Body of pancreas (tissue), 4 donors: Measurements from ENCODE around the gene CDC42SE2. TPM values are rescaled to one million over a fixed set of nuclear protein-coding genes. Genes with fewer than 3 reads are reported as not detected.

ENCODE experiments used
- ATAC-seq: fragments of 150-250 bp; one replicate; pipeline ENCODE4 v1.9.1; 2016
- DNase-seq, 4 donors: peaks; one replicate each; pipeline ENCODE4 v3.0.0-alpha.2; 2019
- H3K27ac ChIP-seq, 4 donors: fragments of 200-600 bp; sonication (generic); 1 replicate in 3 of 4; 2 replicates in 1 of 4; pipeline versions ENCODE4 v1.5.1 to v1.6.1; 2016 to 2019; ENCODE audit warnings: mild to moderate bottlenecking in 1 of 4, mixed read lengths in 1 of 4, moderate library complexity in 1 of 4
- H3K27me3 ChIP-seq, 2 donors: fragments of 200-600 bp; sonication (generic); one replicate each; pipeline ENCODE4 v1.6.0; 2016; ENCODE audit warnings: mild to moderate bottlenecking in 1 of 2
- H3K36me3 ChIP-seq, 2 donors: fragments of 200-600 bp; sonication (generic); replicated peaks in 1 of 2; 2 replicates each; pipeline ENCODE4 v1.5.1; 2016; ENCODE audit warnings: low read depth in 2 of 2; ENCODE audit not compliant: insufficient read depth in 1 of 2
- H3K4me1 ChIP-seq: fragments of 200-600 bp; sonication (generic); one replicate; pipeline ENCODE4 v1.6.0; 2016
- H3K4me3 ChIP-seq, 2 donors: fragments of 200-600 bp; sonication (generic); 1 replicate in 1 of 2; 2 replicates in 1 of 2; pipeline ENCODE4 v1.5.1; 2016 to 2019
- H3K9me3 ChIP-seq, 3 donors: fragments of 200-600 bp; sonication (generic); 1 replicate in 2 of 3; 2 replicates in 1 of 3; pipeline ENCODE4 v1.5.1; 2016
- POLR2A ChIP-seq, 3 donors: fragments of 450-650 bp; IDR thresholded peaks; one replicate each; pipeline ENCODE4 v1.6.1; 2016; ENCODE audit warnings: antibody characterized with exemption in 3 of 3, mild to moderate bottlenecking in 2 of 3
- WGBS, 2 donors: methylation state at CpG; one replicate each; pipeline ENCODE4 v1.1.5; 2017; 5-methylcytosine and 5-hydroxymethylcytosine counted together
- intact Hi-C: fragments of 100-400 bp; cut with DNase I; formaldehyde crosslinking; loops from one replicate; pipeline ENCODE4 v1.15.1; 2023
- total RNA-seq, 2 donors: library from RNA; depleted of rRNA; stranded (reverse); fragments of >200 nt; gene quantifications; one replicate each; pipeline ENCODE4 v1.1.0, GENCODE V29; 2016
- TF ChIP-seq, protein P1 (sequence below), 7 experiments: fragments of 450-650 bp in 4 of 7; fragments of 200-600 bp in 3 of 7; sonication (generic) in 3 of 7; IDR thresholded peaks; one replicate each; pipeline ENCODE4 v1.5.1; 2016 to 2019; ENCODE audit warnings: antibody characterized with exemption in 7 of 7

The CDC42SE2 gene
- total RNA-seq, 2 donors from 2014 or later: 23.4 to 33.5 TPM

DNA sequence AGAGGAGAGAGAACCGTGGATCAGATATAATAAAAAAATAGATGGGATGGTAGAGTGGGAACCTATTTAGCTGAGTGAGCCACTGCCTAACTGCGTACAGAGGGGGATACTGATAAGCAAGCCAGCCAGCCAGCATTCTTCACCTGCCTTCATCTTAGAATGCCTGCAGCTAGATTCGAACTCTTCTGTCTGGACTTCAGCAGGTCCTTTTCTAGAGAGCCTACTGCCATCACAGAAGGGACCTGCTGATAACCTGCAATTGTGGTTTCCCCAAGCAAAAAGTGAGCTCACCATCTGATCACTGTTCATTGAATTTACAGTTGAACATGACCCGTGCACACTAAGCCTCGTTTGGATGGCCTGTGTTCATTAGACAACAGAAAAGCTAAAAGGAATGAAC is 109.4 kb downstream of the CDC42SE2 start:
- no peak for ATAC-seq
- no peak for TF ChIP-seq POLR2A (IDR thresholded peaks at IDR 0.05)
- TF ChIP-seq, protein P1, sequence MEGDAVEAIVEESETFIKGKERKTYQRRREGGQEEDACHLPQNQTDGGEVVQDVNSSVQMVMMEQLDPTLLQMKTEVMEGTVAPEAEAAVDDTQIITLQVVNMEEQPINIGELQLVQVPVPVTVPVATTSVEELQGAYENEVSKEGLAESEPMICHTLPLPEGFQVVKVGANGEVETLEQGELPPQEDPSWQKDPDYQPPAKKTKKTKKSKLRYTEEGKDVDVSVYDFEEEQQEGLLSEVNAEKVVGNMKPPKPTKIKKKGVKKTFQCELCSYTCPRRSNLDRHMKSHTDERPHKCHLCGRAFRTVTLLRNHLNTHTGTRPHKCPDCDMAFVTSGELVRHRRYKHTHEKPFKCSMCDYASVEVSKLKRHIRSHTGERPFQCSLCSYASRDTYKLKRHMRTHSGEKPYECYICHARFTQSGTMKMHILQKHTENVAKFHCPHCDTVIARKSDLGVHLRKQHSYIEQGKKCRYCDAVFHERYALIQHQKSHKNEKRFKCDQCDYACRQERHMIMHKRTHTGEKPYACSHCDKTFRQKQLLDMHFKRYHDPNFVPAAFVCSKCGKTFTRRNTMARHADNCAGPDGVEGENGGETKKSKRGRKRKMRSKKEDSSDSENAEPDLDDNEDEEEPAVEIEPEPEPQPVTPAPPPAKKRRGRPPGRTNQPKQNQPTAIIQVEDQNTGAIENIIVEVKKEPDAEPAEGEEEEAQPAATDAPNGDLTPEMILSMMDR (IDR thresholded peaks at IDR 0.05): no peak
- Histone ChIP-seq H3K4me3 (no peak overlapping the region), H3K4me1 (peaks cover 13% of the 10 kb centered on the region), H3K27ac (no peak overlapping the region), H3K36me3 (no peaks in the 10 kb centered on the region), H3K9me3 (no peaks in the 10 kb centered on the region), H3K27me3 (no peaks in the 10 kb centered on the region)
- intact Hi-C loops: no loop called here
- DNase-seq: no peak
- 79 to 83% methylated on average over 5 of the region's 5 CpGs for WGBS, 2 donors

DNA sequence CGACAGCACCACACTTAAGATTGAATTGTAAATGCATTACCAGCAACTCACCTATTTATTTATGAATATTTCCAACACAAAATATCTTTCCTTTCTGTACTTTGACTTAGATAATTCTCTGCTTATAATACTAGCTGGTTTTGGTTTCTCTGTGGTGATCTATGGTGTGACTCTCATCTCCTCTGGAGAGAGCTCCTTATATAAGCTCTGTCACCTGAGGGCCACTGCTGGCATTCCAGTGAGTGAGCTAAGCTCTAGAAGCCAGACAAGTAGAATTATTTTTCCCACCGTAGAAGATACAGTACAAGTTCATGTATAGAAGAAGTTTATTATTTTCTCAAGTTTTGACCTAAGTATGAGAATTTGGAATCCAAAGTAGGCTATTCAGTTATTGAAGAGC is 111.5 kb downstream of the CDC42SE2 start:
- no peak for ATAC-seq
- no peak overlapping the region for H3K27ac ChIP-seq
- no peaks in the 10 kb centered on the region for H3K27me3 ChIP-seq
- no peaks in the 10 kb centered on the region for H3K36me3 ChIP-seq
- 71 to 73% methylated on average over 2 of the region's 2 CpGs for WGBS, 2 donors
- intact Hi-C loops: no loop called here
- no peak overlapping the region for H3K4me3 ChIP-seq
- peaks cover 24% of the 10 kb centered on the region for H3K4me1 ChIP-seq
- no peaks in the 10 kb centered on the region for H3K9me3 ChIP-seq
- no peak for DNase-seq
- no peak for TF ChIP-seq POLR2A (IDR thresholded peaks at IDR 0.05)
- TF ChIP-seq, protein P1 (IDR thresholded peaks at IDR 0.05): no peak

DNA sequence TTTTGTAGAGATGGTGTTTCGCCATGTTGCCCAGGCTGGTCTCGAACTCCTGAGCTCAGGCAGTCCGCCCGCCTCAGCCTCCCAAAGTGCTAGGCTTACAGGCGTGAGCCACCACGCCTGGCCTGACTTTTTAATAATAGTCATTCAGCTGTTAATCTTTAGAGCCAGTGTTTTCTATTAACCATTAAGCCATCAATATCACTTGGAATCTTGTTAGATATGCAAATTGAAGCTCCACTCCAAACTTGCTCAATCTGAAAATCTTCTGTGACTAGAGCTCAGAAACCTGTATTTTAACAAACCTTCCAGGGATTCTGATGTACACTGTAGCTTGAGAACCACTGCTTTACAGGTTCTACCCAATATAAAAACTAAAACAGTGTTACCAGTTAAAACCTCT is 113.5 kb downstream of the CDC42SE2 start:
- Histone ChIP-seq H3K27me3 (no peaks in the 10 kb centered on the region), H3K9me3 (no peaks in the 10 kb centered on the region), H3K4me1 (peaks cover 40% of the 10 kb centered on the region), H3K4me3 (no peak overlapping the region), H3K36me3 (no peaks in the 10 kb centered on the region), H3K27ac (peak overlapping the region in 2 of 4 donors; percentile 31 to 43)
- DNase-seq (no peak), ATAC-seq (no peak)
- WGBS, 2 donors: 93 to 96% methylated on average over 5 to 6 of the region's 6 CpGs
- intact Hi-C loops: no loop called here
- TF ChIP-seq, protein P1 (IDR thresholded peaks at IDR 0.05): no peak
- TF ChIP-seq POLR2A (IDR thresholded peaks at IDR 0.05): no peak

DNA sequence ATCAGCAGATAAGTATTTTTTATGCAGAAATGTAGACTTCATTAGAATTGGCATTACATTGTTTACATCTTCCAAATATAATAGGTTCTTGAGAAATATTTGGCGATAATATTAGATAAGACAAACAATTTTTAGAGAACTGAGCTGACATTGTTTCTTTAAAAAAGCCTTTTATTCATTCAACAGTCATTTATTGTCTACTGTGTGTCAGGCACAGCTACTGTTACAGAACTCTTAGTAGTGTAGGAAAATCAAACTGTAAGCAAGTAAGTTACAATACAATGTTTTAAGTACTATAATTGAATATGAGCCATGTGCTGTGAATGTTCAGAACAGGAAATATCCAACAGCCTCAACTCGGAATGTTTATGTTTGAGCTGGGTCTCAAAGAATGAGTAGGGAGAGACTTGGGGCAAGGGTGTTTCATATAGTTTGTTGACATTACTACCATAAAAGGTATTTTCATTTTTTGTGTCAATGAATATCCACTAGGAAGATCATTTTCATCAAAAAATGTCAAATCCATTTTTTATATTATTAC is 114.0 kb downstream of the CDC42SE2 start:
- Histone ChIP-seq H3K4me3 (no peak overlapping the region), H3K27ac (peak overlapping the region in 2 of 4 donors; percentile 31 to 43), H3K36me3 (no peaks in the 10 kb centered on the region), H3K9me3 (no peaks in the 10 kb centered on the region), H3K27me3 (no peaks in the 10 kb centered on the region), H3K4me1 (peaks cover 41% of the 10 kb centered on the region)
- DNase-seq: no peak
- no peak for ATAC-seq
- TF ChIP-seq, protein P1 (IDR thresholded peaks at IDR 0.05): no peak
- no peak for TF ChIP-seq POLR2A (IDR thresholded peaks at IDR 0.05)
- intact Hi-C loops: no loop called here
- WGBS, 2 donors: 37 to 53% methylated on average over 2 of the region's 2 CpGs
